CD14-positive monocyte (primary cell): ENCODE data around the gene MDGA2. TPM values are rescaled to one million over a fixed set of nuclear protein-coding genes. Genes with fewer than 3 reads are reported as not detected.

Source experiments
- DNase-seq, 3 donors: peaks; one replicate each; pipeline ENCODE4 v3.0.0-alpha.2; 2011 to 2022
- H2AFZ ChIP-seq: 2 replicates; pipeline ENCODE4 v1.6.0; 2012; ENCODE audit warnings: mild to moderate bottlenecking, low read depth, low read length, inconsistent platforms; ENCODE audit not compliant: insufficient read depth, poor library complexity, severe bottlenecking
- H3K27ac ChIP-seq, 2 donors: 1 replicate in 1 of 2; 2 replicates in 1 of 2; pipeline ENCODE4 v1.5.1; 2012 to 2013; ENCODE audit warnings: low read length in 2 of 2, control low read depth in 1 of 2, inconsistent platforms in 1 of 2, low read depth in 1 of 2, mild to moderate bottlenecking in 1 of 2
- H3K27me3 ChIP-seq, 2 donors: one replicate each; pipeline versions ENCODE4 v1.6.0 to v1.6.1; 2011 to 2013; ENCODE audit warnings: low read length in 2 of 2; ENCODE audit not compliant: control insufficient read depth in 2 of 2, insufficient read depth in 2 of 2
- H3K36me3 ChIP-seq, 2 donors: replicated peaks in 1 of 2; 1 replicate in 1 of 2; 2 replicates in 1 of 2; pipeline versions ENCODE4 v1.5.1 to v1.6.1; 2012 to 2013; ENCODE audit warnings: low read length in 2 of 2, control low read depth in 1 of 2, inconsistent platforms in 1 of 2, mild to moderate bottlenecking in 1 of 2; ENCODE audit not compliant: insufficient read depth in 2 of 2, control insufficient read depth in 1 of 2
- H3K4me1 ChIP-seq, 2 donors: 1 replicate in 1 of 2; 2 replicates in 1 of 2; pipeline versions ENCODE4 v1.5.1 to v1.6.1; 2012 to 2013; ENCODE audit warnings: low read length in 2 of 2, control low read depth in 1 of 2, inconsistent platforms in 1 of 2, mild to moderate bottlenecking in 1 of 2, moderate library complexity in 1 of 2; ENCODE audit not compliant: insufficient read depth in 2 of 2, control insufficient read depth in 1 of 2
- H3K4me2 ChIP-seq: replicated peaks from 2 replicates; pipeline ENCODE3; 2012; ENCODE audit warnings: low read length, moderate library complexity, mild to moderate bottlenecking; ENCODE audit not compliant: poor library complexity, severe bottlenecking; ENCODE audit errors: extremely low read depth
- H3K4me3 ChIP-seq, 3 experiments: fragments of 200-600 bp in 1 of 3; sonication (generic) in 1 of 3; replicated peaks in 1 of 3; 1 replicate in 2 of 3; 2 replicates in 1 of 3; pipeline ENCODE4 v1.5.1; 2011 to 2013; ENCODE audit warnings: low read length in 3 of 3, mild to moderate bottlenecking in 3 of 3, control low read depth in 2 of 3, low read depth in 2 of 3, inconsistent platforms in 1 of 3, moderate library complexity in 1 of 3
- H3K79me2 ChIP-seq: 2 replicates; pipeline ENCODE4 v1.6.0; 2012; ENCODE audit warnings: mild to moderate bottlenecking, control low read depth, inconsistent platforms, low read length, moderate library complexity; ENCODE audit not compliant: insufficient read depth
- H3K9ac ChIP-seq: 2 replicates; pipeline ENCODE4 v1.6.0; 2017; ENCODE audit warnings: low read length, mild to moderate bottlenecking; ENCODE audit not compliant: insufficient read depth, poor library complexity, severe bottlenecking
- H3K9me3 ChIP-seq, 2 donors: replicated peaks in 1 of 2; 1 replicate in 1 of 2; 2 replicates in 1 of 2; pipeline versions ENCODE4 v1.5.1 to v1.6.1; 2012 to 2013; ENCODE audit warnings: low read length in 2 of 2, control low read depth in 1 of 2; ENCODE audit not compliant: control insufficient read depth in 1 of 2, insufficient read depth in 1 of 2
- H4K20me1 ChIP-seq: 2 replicates; pipeline ENCODE4 v1.6.0; 2012; ENCODE audit warnings: mild to moderate bottlenecking, low read length, control low read depth, moderate library complexity; ENCODE audit not compliant: insufficient read depth
- H3K27ac Mint-ChIP-seq, 7 donors: one replicate each; pipeline ENCODE4 v1.8.0; 2020; ENCODE audit warnings: mild to moderate bottlenecking in 7 of 7, mixed read lengths in 7 of 7, moderate library complexity in 6 of 7, inconsistent platforms in 2 of 7
- H3K27me3 Mint-ChIP-seq, 3 donors: one replicate each; pipeline ENCODE4 v1.8.0; 2021 to 2022; ENCODE audit warnings: low read depth in 3 of 3, mild to moderate bottlenecking in 3 of 3, mixed read lengths in 3 of 3, moderate library complexity in 3 of 3, inconsistent platforms in 1 of 3
- H3K36me3 Mint-ChIP-seq, 2 donors: one replicate each; pipeline ENCODE4 v1.8.0; 2020; ENCODE audit warnings: mixed read lengths in 2 of 2, inconsistent platforms in 1 of 2, mild to moderate bottlenecking in 1 of 2
- H3K4me1 Mint-ChIP-seq: one replicate; pipeline ENCODE4 v1.8.0; 2020; ENCODE audit warnings: mild to moderate bottlenecking, mixed read lengths
- H3K4me3 Mint-ChIP-seq, 2 donors: one replicate each; pipeline ENCODE4 v1.8.0; 2020; ENCODE audit warnings: mild to moderate bottlenecking in 2 of 2, mixed read lengths in 2 of 2, moderate library complexity in 1 of 2
- H3K9me3 Mint-ChIP-seq, 7 donors: one replicate each; pipeline ENCODE4 v1.8.0; 2020 to 2022; ENCODE audit warnings: mixed read lengths in 7 of 7, mild to moderate bottlenecking in 6 of 7, moderate library complexity in 6 of 7, inconsistent platforms in 2 of 7
- WGBS: methylation state at CpG from one replicate; pipeline ENCODE4 v1.1.5; 2013; ENCODE audit warnings: missing lambda C conversion rate; ENCODE audit not compliant: insufficient coverage; 5-methylcytosine and 5-hydroxymethylcytosine counted together
- intact Hi-C, 2 donors: fragments of 100-400 bp; cut with micrococcal nuclease; formaldehyde crosslinking; loops; one replicate each; pipeline versions ENCODE4 v1.15.0 to v1.15.1; 2023
- polyA plus RNA-seq, 3 donors: library from polyadenylated mRNA; depleted of rRNA in 1 of 3; unstranded in 2 of 3; stranded (reverse) in 1 of 3; fragments of 300-500 nt in 2 of 3; fragments of >200 nt in 1 of 3; fragmentation: Illumina TruSeq in 2 of 3; gene quantifications; 1 replicate in 2 of 3; 2 replicates in 1 of 3; pipeline ENCODE4 v1.2.3, GENCODE V29; 2012 to 2021
- TF ChIP-seq, protein P1 (sequence below): fragments of 200-600 bp; IDR thresholded peaks from one replicate; pipeline ENCODE4 v1.8.0; 2022; ENCODE audit warnings: antibody characterized with exemption, mild to moderate bottlenecking

The MDGA2 gene
- polyA plus RNA-seq, 3 donors: not detected

DNA sequence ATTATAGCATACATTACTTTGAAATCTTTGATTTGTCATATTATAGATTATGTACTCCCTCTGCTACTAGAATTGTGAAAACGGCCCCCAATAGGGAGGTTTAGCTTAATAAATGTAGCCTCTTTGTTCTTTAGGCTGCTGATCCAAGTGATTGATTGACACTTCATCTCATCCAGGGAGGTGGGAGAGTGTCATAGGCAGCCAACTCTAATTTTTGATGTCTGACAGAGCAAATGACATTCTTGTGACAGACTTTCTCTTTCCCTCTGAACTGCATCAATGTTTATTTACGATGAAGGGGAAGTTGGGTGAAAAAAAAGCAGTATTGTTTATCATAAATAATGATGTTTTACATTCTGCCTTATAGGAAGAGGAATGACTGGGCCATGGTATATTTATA, 221.4 kb downstream of the MDGA2 start:
- H3K27me3 ChIP-seq: no peaks in the 10 kb centered on the region
- no peak overlapping the region for H3K4me3 ChIP-seq
- TF ChIP-seq, protein P1, sequence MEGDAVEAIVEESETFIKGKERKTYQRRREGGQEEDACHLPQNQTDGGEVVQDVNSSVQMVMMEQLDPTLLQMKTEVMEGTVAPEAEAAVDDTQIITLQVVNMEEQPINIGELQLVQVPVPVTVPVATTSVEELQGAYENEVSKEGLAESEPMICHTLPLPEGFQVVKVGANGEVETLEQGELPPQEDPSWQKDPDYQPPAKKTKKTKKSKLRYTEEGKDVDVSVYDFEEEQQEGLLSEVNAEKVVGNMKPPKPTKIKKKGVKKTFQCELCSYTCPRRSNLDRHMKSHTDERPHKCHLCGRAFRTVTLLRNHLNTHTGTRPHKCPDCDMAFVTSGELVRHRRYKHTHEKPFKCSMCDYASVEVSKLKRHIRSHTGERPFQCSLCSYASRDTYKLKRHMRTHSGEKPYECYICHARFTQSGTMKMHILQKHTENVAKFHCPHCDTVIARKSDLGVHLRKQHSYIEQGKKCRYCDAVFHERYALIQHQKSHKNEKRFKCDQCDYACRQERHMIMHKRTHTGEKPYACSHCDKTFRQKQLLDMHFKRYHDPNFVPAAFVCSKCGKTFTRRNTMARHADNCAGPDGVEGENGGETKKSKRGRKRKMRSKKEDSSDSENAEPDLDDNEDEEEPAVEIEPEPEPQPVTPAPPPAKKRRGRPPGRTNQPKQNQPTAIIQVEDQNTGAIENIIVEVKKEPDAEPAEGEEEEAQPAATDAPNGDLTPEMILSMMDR: no peak
- H2AFZ ChIP-seq: no peak overlapping the region
- no CpG with 5 or more reads among the region's 2 CpGs for WGBS
- H4K20me1 ChIP-seq: no peaks in the 10 kb centered on the region
- no peaks in the 10 kb centered on the region for H3K4me1 ChIP-seq
- H3K36me3 ChIP-seq: no peaks in the 10 kb centered on the region
- intact Hi-C loops: no loop called here
- H3K9me3 Mint-ChIP-seq: peaks cover 0 to 2% (median 0%) of the 10 kb centered on the region in 7 donors
- H3K4me3 Mint-ChIP-seq: no peak overlapping the region
- no peaks in the 10 kb centered on the region for H3K79me2 ChIP-seq
- no peak overlapping the region for H3K4me2 ChIP-seq
- no peaks in the 10 kb centered on the region for H3K4me1 Mint-ChIP-seq
- no peak overlapping the region for H3K9ac ChIP-seq
- H3K36me3 Mint-ChIP-seq: no peaks in the 10 kb centered on the region
- H3K9me3 ChIP-seq: no peaks in the 10 kb centered on the region
- peaks cover 0 to 2% (median 0%) of the 10 kb centered on the region in 3 donors for H3K27me3 Mint-ChIP-seq
- DNase-seq: no peak
- no peak overlapping the region for H3K27ac ChIP-seq
- H3K27ac Mint-ChIP-seq: no peak overlapping the region

DNA sequence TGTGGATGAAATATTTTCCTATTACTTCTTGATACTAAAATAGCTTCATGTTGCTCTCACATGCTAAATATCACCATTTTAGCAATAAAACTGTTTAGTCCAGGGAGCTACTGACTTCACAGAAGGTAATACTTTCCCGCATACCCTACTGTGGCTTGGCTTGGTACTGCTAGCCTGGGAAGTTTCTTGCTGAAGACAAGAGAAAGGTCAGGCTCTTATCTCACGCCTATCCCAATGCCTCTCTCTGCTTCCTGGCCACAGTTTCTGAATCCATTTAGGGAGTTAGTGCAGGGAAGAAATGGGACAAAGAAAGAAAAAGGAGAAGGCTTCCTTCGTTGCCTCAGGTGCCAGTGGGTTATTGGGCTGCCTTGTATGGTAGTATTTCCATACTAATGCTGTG, 228.3 kb downstream of the MDGA2 start:
- intact Hi-C loops: no loop called here
- Mint-ChIP-seq H3K9me3 (peaks cover 0 to 4% (median 2%) of the 10 kb centered on the region in 7 donors), H3K4me3 (no peak overlapping the region), H3K27ac (no peak overlapping the region), H3K36me3 (no peaks in the 10 kb centered on the region), H3K27me3 (no peaks in the 10 kb centered on the region), H3K4me1 (no peaks in the 10 kb centered on the region)
- H3K36me3 ChIP-seq: no peaks in the 10 kb centered on the region
- H3K27ac ChIP-seq: no peak overlapping the region
- H3K27me3 ChIP-seq: no peaks in the 10 kb centered on the region
- no peaks in the 10 kb centered on the region for H3K9me3 ChIP-seq
- TF ChIP-seq, protein P1: no peak
- DNase-seq: no peak
- H3K9ac ChIP-seq: no peak overlapping the region
- whole genome bisulfite sequencing: 83% methylated on average over 1 of the region's 3 CpGs
- no peak overlapping the region for H2AFZ ChIP-seq
- no peaks in the 10 kb centered on the region for H3K4me1 ChIP-seq
- H3K4me2 ChIP-seq: no peak overlapping the region
- H3K79me2 ChIP-seq: no peaks in the 10 kb centered on the region
- H4K20me1 ChIP-seq: no peaks in the 10 kb centered on the region
- H3K4me3 ChIP-seq: no peak overlapping the region
